ENCODE data around the gene LSAMP.

The LSAMP gene

DNA sequence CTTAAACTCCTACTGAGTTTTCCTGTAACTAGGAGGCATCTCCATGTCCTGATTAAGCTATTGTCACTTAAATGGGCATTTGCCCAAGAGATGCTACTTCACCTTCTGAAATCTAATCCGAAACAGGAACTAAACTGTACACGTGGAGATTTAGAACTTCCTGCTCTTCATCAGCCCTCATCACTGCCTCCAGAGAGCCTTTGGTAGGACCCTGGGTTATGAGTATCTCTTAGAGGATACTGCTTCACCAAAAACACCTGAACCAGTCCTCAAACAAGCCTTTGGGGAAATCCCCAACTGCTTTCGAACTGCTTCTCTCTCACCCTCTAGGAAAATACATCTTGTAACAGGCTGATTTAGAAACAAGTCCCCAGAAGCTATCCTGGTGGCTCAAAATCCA, 501.7 kb downstream of the LSAMP start:
- DNase-seq (ENCODE audit: low spot score) = no peak

DNA sequence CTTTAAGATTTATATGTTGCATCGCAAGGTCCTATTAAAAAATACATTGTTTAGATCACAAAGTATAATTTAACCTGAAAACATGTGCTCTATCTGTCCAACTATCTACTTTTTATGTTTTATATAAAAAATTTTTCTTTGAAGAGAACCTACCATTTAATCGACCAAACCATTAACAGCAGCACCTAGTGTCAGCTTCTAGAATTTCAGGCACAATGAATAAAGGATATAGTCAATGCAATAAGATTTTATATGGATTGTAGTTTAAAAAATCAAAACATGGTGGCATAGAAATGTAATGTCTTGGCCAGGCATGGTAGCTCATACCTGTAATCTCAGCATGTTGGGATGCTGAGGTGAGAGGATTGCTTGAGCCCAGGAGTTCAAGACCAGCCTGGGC, 508.2 kb downstream of the LSAMP start:
- no peak for DNase-seq (ENCODE audit: low spot score)

- DNase-seq (ENCODE audit: low spot score) = no peak
Measured at GRCh38 chr3:115932807-115933206, 512.5 kb downstream of the LSAMP start.

- DNase-seq (ENCODE audit: low spot score) = no peak
Measured at GRCh38 chr3:115931581-115931980, 513.7 kb downstream of the LSAMP start.

GRCh38 chr3:115930922-115931321, 514.4 kb downstream of the LSAMP start:
- DNase-seq (ENCODE audit: low spot score) = no peak

GRCh38 chr3:115930168-115930567, 515.1 kb downstream of the LSAMP start:
- DNase-seq (ENCODE audit: low spot score) = no peak

GRCh38 chr3:115928376-115928775, 516.9 kb downstream of the LSAMP start:
- no peak for DNase-seq (ENCODE audit: low spot score)

DNA sequence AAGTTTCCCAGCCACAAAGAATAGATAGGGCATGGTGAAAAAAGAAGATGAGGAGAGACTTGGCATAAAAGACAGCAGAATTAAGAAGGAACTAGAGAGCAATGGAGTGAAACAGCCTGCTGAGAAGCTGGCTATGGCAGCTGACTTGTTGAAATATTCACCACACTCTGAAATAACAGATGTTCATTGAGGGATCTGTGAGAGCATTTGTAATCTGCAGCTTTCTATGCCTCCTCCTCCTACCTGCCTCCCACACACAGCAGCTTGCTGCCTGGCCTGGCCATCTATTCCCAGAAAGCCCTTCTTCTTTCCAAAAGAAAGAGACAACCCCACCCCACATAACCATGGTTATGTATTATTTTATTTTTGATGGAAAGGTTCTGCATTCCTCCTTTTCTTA, 518.1 kb downstream of the LSAMP start:
- no peak for DNase-seq (ENCODE audit: low spot score)

- no peak for DNase-seq (ENCODE audit: low spot score)
Measured at GRCh38 chr3:115922681-115923347, 522.5 kb downstream of the LSAMP start.

DNA sequence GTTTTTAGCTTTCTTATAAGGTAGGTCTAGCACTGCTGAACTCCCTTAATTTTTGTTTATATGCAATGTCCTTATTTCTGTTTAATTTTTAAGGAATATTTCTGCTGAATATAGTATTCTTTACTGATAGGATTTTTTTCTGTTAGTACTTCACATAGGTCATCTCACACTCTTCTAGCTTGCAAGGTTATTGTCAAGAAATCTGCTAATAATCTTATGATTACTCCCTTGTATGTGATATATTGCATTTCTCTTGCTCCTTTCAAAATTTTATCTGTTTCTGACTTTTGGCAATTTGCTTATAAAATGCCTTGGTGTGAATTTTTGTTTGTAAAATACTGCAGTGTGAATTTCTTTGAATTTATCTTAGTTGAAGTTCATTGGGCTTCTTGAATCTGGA, 523.6 kb downstream of the LSAMP start:
- DNase-seq (ENCODE audit: low spot score) = no peak

DNA sequence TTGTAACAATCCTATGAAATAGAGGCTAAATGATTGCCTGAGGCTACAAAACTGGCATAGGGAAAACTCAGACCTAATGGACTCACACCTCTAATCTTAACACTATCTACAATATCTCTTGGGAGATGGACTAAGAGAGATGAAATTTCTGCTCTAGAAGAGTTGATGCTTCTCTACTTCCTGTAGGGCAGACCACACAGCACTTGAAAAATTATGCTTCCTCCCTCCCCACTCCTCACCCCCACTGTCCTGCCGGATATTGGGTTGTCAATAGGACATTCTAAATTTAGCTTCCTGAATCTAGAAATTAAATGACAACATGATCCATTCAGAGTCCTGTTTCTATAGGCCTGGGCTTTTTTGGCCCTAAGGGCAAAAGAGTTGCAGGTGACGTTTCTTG, 526.4 kb downstream of the LSAMP start:
- DNase-seq (ENCODE audit: low spot score) = no peak

DNA sequence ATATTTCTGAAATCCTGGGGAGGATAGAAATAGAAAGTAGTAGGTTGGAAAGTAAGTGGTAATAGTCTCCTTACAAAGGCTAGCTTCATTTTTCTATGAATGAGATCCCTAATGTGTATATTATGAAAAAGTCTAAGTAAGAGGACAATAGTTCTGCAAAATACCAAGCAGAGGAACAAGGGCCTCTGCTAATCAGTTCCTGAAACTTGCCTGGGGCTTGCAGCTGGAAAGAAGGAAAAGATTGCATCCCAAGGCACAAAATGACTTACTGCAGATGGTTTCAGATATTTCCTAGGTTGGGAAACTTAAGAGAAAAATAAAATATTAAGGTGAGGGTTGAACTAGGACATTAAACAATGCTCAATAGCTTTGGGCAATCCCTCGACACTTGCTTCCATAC, 528.4 kb downstream of the LSAMP start:
- DNase-seq (ENCODE audit: low spot score) = no peak

DNA sequence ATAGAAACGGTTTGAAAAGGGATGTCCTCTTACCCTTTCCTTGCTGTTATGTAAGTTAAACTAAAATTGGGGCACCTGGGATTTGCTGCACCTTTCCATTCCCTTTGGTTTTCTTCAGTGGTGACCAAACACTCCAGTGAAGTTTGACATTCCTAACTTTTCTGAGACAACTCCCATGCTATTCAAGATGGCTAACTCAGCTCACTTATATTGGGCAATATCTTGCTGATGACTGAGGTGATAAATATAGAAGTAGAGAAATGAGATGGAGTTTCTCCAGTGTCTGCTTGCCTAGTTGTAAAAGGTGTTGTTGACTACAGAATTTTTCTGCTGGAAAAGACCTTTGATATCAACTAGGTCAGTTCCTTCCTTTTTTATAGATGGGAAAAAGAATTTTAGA, 530.2 kb downstream of the LSAMP start:
- DNase-seq (ENCODE audit: low spot score) = no peak

DNA sequence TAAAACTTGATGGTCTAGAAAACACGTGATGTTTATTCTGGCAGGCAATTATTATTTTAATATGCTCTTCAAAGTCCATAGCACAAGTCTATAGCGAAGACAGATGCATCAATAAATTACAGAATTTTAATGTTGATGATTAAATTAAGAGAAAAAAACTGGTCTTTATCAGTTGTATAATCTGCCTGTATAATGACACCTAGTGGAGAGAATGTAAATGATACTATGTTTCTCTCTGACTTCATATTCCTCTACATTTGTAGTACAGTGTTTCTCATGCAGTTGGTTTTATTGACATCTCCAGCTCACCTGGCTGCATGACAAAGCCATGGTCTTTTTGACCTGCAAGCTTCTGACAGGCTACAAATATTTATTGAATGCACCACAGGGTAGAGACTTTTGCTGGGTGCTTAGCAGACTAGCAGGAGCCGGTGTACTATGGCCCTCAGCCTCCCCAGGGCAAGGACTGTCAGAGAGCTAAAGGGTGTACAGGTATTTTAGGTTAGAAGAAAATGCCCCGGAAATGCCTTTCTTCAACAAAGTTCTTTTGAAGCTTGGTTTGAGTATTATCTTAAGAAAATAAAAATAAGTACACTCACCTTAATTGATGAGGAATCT, 532.1 kb downstream of the LSAMP start:
- DNase-seq (ENCODE audit: low spot score) = no peak

DNA sequence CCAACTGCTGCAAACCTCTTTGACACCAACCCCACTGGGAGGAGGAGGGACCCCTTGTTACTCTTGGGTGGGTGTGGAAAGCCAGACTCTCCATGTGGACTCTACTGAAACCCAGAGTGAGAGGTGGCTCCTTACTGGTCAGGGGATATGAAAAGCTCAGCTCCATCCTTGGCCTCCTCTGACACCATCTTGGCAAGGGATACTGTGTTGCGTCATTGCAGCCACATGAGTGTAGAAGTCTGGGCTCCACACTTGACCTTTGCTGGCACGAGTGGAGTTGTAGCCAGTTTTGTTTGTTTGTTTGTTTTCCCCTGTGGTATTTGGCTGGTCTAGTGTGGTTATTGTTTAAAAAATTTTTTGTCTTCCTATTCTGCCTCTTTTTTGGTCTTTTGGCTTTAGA, 532.9 kb downstream of the LSAMP start:
- no peak for DNase-seq (ENCODE audit: low spot score)

- no peak for DNase-seq (ENCODE audit: low spot score)
Measured at GRCh38 chr3:115905871-115906270, 539.4 kb downstream of the LSAMP start.

- DNase-seq (ENCODE audit: low spot score) = no peak
Measured at GRCh38 chr3:115903843-115904242, 541.4 kb downstream of the LSAMP start.

DNA sequence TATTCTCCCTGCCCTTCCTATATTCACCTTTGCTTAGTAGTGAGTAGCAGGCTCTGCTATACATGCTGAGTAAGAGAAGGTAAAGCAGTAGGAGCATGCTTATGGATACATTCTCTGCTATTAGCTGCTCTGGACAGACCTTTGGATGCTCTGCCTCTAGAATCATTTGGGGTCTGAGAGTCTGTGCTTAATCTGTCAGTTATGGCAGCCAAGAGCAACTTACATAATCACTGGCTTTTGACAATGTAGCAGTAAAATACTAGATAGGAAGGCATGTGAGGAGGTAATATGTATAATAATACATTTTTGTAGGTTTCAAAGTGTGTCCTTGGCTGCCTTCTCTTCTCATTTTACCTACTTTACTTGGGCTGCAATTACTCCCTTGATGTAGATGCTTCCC, 544.3 kb downstream of the LSAMP start:
- no peak for DNase-seq (ENCODE audit: low spot score)

GRCh38 chr3:115899535-115899934, 545.8 kb downstream of the LSAMP start:
- no peak for DNase-seq (ENCODE audit: low spot score)

DNA sequence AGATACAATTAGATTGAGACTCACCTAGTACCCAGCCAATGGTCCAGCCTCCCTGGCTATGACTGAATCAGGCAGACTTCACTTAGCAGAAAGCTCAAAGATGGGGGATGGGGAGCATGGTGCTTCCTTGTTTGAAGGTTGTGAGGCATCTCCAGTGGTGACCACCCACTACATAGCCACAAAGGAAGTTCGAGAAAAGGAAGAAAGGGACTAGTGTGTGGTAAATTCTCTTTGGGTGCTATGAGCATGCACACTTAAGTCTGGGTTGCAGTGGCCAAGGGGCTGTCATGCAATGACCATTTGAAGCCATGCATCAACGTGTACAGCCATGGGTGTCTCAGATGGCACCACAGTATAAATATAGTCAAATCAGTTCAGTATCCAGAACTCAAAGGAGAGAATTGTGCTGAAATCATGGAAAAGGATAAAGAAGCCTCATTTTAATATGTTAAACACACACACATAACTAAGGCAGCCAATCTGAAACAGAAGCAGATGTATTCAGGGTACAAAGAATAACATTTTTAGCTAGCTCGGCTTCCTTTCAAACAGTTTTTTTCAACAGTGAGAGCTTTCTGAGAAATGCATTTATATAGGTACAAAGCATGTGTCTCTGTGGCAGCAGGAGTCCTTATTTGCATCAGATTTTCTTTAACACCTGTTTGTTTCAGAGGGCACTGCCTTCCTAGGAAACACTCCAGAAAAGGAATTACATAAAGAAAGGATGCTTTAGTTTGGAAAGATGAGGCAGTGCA, 546.5 kb downstream of the LSAMP start:
- no peak for DNase-seq (ENCODE audit: low spot score)

DNA sequence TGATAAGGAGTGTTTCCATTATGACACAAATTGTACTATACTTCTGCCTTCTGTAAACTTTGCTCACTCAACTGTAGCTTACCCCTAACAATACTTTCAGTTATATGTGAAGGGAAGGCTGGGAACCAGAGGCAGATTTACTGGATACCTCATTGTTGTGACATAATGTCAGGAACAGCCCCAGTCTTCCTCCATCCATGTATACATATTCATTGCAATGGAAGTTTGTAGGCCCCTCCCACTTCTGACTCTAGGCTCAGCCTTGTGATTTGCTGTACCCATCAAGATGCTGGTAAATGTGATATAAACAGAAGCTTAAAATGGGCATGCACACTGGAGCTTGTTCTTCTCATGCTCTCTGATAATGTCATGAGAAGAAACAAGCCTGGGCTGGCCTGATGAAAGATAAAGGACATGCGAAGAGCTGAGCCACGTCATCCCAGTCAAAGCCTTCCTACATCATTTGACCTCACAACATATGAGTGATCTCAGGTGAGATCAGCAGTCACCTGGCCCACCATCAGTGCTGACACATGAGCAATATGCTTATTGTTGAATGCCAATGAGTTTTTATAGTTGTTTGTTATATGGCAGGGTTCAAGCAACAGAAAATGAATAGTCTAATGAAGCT, 554.2 kb downstream of the LSAMP start:
- no peak for DNase-seq (ENCODE audit: low spot score)

DNA sequence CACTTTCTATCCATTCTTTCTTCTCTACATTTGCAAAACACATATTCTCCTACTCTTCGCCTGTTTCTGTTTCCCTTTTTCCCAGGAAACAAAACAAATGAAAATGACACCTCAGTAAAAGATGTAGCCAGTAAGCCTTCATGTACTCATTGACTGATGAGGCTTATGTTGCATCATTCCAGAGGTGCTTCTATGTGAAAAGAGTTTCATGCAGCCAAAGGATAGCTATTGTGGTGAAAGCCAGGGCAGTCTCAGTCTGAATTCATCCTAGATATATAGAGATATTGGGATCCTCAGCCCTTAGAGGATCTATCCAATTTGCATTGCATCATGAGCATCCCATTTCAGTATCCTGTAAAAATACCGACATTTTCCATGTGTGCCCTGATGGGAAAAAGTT, 554.7 kb downstream of the LSAMP start:
- no peak for DNase-seq (ENCODE audit: low spot score)

GRCh38 chr3:115885621-115886020, 559.7 kb downstream of the LSAMP start:
- no peak for DNase-seq (ENCODE audit: low spot score)

All from left forelimb (tissue), 1 donor.